ENCODE results near the gene CTNNA2. TPM values are rescaled to one million over a fixed set of nuclear protein-coding genes. Genes with fewer than 3 reads are reported as not detected.
"Not testable (repeated sequence)": the region's sequence is repeated elsewhere in the genome, so short reads cannot be mapped to it uniquely, and the experiment has no call there.

The CTNNA2 gene
- total RNA-seq, 1 donor from 2014 or later, result 43.5 TPM

DNA sequence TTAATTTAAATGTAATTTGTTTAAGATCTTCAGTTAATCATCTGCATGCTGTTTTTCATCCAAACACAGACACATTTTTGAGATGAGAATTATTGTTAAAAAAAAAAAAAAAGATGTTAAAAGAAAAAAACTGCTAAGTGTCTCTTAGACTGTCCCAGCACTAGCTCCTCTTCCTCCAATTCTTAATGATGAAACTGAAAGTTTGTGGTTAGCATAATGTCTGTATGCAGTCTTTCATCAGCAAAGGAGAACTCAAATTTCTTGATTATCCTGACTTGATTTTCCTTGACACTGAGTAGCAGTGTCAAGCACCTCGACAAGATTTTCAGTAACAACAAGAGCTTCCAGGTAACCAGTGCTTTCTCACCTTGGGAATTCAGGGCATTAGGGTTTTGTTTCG lies 517.3 kb downstream of the CTNNA2 start:
- no peak overlapping the region for H2AFZ ChIP-seq (replicated peaks)
- H3K36me3 ChIP-seq, result no peaks in the 10 kb centered on the region
- Mint-ChIP-seq H3K4me3 (no peak overlapping the region), H3K27me3 (ENCODE audit: insufficient read depth, low read depth) (peaks cover 2% of the 10 kb centered on the region), H3K27ac (no peak overlapping the region), H3K36me3 (no peaks in the 10 kb centered on the region), H3K9me3 (no peaks in the 10 kb centered on the region), H3K4me1 (no peaks in the 10 kb centered on the region)
- H3K4me2 ChIP-seq, result no peak overlapping the region
- no peak for DNase-seq (ENCODE audit: low spot score)
- H3K4me3 ChIP-seq, result no peak overlapping the region
- no peaks in the 10 kb centered on the region for H3K4me1 ChIP-seq
- no peak overlapping the region for H3K9ac ChIP-seq
- no peaks in the 10 kb centered on the region for H3F3A ChIP-seq (ENCODE audit: low read depth)
- H3K9me3 ChIP-seq (ENCODE audit: low read depth), result no peaks in the 10 kb centered on the region
- H3K79me2 ChIP-seq (ENCODE audit: low read depth), result no peaks in the 10 kb centered on the region
- no peak for TF ChIP-seq EZH2phosphoT487 (IDR thresholded peaks at IDR 0.05)
- no peaks in the 10 kb centered on the region for H3K27me3 ChIP-seq
- H4K20me1 ChIP-seq (ENCODE audit: low read depth), result no peaks in the 10 kb centered on the region
- H3K27ac ChIP-seq, result no peak overlapping the region

DNA sequence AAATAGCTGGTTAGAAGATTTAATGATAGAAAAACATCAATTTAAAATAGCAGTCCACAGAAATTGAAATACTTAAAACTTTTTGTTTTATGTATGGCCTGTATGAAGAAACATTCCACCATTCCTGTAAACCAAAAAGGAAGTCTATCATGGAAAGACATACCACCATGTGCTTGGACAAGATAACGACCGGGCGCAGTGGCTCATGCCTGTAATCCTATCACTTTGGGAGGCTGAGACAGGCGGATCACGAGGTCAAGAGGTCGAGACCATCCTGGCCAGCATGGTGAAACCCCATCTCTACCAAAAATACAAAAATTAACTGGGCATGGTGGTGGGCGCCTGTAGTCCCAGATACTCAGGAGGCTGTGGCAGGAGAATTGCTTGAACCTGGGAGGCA lies 519.8 kb downstream of the CTNNA2 start:
- not testable (repeated sequence) for H3K36me3 ChIP-seq; DNase-seq (ENCODE audit: low spot score); H3K4me2 ChIP-seq; H3K27me3 ChIP-seq; H3K27me3 Mint-ChIP-seq (ENCODE audit: insufficient read depth, low read depth); H2AFZ ChIP-seq (replicated peaks); H4K20me1 ChIP-seq (ENCODE audit: low read depth); H3K9me3 ChIP-seq (ENCODE audit: low read depth); H3K4me1 Mint-ChIP-seq; H3K36me3 Mint-ChIP-seq; H3K27ac ChIP-seq; H3F3A ChIP-seq (ENCODE audit: low read depth); H3K9ac ChIP-seq; H3K4me3 Mint-ChIP-seq; H3K4me3 ChIP-seq; H3K9me3 Mint-ChIP-seq; H3K79me2 ChIP-seq (ENCODE audit: low read depth); H3K4me1 ChIP-seq; H3K27ac Mint-ChIP-seq

DNA sequence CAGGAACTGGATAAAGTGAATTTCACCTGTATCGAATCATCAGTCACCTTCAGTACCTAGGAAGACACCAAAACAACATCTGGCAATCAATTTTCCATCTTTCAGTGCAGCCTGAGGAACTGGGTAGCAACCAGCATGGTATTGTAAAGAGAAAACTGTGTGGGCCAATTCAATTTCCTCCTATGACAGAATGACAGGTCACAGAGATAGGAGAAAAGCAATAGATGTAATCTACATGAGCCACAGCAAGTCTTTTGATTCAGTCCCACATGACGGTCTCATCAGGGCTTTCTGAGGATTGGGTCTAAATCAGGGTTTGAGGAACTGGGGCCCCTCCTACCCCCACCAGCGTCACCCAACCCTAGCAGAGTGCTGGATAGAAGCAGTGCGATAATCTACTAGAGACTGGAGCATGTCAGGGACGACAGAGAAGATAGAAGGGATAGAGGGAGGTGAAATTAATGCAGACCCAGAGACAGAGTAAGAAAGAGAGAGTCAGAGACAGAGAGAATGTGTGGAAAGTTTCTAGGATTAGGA lies 523.0 kb downstream of the CTNNA2 start:
- Histone ChIP-seq H3F3A (ENCODE audit: low read depth) (no peaks in the 10 kb centered on the region), H3K4me1 (no peaks in the 10 kb centered on the region), H3K4me2 (no peak overlapping the region), H3K9me3 (ENCODE audit: low read depth) (no peaks in the 10 kb centered on the region), H3K27me3 (no peaks in the 10 kb centered on the region), H3K27ac (no peak overlapping the region), H3K4me3 (no peak overlapping the region), H4K20me1 (ENCODE audit: low read depth) (no peaks in the 10 kb centered on the region), H3K79me2 (ENCODE audit: low read depth) (no peaks in the 10 kb centered on the region), H2AFZ (replicated peaks) (no peak overlapping the region), H3K36me3 (no peaks in the 10 kb centered on the region), H3K9ac (no peak overlapping the region)
- H3K36me3 Mint-ChIP-seq, result no peaks in the 10 kb centered on the region
- H3K27me3 Mint-ChIP-seq (ENCODE audit: insufficient read depth, low read depth), result no peaks in the 10 kb centered on the region
- no peaks in the 10 kb centered on the region for H3K9me3 Mint-ChIP-seq
- H3K4me1 Mint-ChIP-seq, result no peaks in the 10 kb centered on the region
- no peak for TF ChIP-seq EZH2 (IDR thresholded peaks at IDR 0.05)
- TF ChIP-seq EZH2phosphoT487 (IDR thresholded peaks at IDR 0.05), result no peak
- TF ChIP-seq, protein P1, sequence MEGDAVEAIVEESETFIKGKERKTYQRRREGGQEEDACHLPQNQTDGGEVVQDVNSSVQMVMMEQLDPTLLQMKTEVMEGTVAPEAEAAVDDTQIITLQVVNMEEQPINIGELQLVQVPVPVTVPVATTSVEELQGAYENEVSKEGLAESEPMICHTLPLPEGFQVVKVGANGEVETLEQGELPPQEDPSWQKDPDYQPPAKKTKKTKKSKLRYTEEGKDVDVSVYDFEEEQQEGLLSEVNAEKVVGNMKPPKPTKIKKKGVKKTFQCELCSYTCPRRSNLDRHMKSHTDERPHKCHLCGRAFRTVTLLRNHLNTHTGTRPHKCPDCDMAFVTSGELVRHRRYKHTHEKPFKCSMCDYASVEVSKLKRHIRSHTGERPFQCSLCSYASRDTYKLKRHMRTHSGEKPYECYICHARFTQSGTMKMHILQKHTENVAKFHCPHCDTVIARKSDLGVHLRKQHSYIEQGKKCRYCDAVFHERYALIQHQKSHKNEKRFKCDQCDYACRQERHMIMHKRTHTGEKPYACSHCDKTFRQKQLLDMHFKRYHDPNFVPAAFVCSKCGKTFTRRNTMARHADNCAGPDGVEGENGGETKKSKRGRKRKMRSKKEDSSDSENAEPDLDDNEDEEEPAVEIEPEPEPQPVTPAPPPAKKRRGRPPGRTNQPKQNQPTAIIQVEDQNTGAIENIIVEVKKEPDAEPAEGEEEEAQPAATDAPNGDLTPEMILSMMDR (IDR thresholded peaks at IDR 0.05), result no peak
- H3K4me3 Mint-ChIP-seq, result no peak overlapping the region
- H3K27ac Mint-ChIP-seq, result no peak overlapping the region
- no peak for DNase-seq (ENCODE audit: low spot score)

DNA sequence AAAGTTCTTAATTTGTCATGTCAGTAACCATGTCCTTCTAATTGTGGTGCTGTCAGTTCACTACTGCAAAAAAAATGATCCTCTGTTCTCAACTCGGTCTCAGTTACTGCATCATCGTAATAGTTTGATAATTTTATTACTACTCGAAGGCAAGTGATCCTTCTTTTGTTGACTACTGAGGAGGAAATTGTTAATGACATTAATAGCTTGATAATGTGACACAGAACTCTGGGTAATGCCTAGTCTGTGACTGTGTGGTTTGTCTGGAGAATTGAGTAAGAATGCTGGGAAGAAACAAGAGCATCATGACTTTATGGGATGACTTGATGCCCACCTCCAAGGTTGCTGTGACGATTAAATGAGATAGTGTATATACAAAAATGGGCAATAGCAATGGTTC lies 524.5 kb downstream of the CTNNA2 start:
- no peak overlapping the region for H2AFZ ChIP-seq (replicated peaks)
- TF ChIP-seq EZH2 (IDR thresholded peaks at IDR 0.05) (no peak), EZH2phosphoT487 (IDR thresholded peaks at IDR 0.05) (no peak)
- TF ChIP-seq, protein P1 (IDR thresholded peaks at IDR 0.05), result no peak
- no peaks in the 10 kb centered on the region for H3K4me1 ChIP-seq
- H4K20me1 ChIP-seq (ENCODE audit: low read depth), result no peaks in the 10 kb centered on the region
- no peaks in the 10 kb centered on the region for H3K27me3 ChIP-seq
- Mint-ChIP-seq H3K27ac (no peak overlapping the region), H3K36me3 (no peaks in the 10 kb centered on the region), H3K4me1 (no peaks in the 10 kb centered on the region), H3K9me3 (no peaks in the 10 kb centered on the region), H3K27me3 (ENCODE audit: insufficient read depth, low read depth) (no peaks in the 10 kb centered on the region), H3K4me3 (no peak overlapping the region)
- H3K79me2 ChIP-seq (ENCODE audit: low read depth), result no peaks in the 10 kb centered on the region
- DNase-seq (ENCODE audit: low spot score), result no peak
- H3K9me3 ChIP-seq (ENCODE audit: low read depth), result no peaks in the 10 kb centered on the region
- H3K4me2 ChIP-seq, result no peak overlapping the region
- H3K36me3 ChIP-seq, result no peaks in the 10 kb centered on the region
- H3F3A ChIP-seq (ENCODE audit: low read depth), result no peaks in the 10 kb centered on the region
- no peak overlapping the region for H3K4me3 ChIP-seq
- no peak overlapping the region for H3K9ac ChIP-seq
- H3K27ac ChIP-seq, result no peak overlapping the region

Measured in neural progenitor cell (in vitro differentiated cells).